AG08395 (cell line): ENCODE results near the gene RTN4IP1.
A peak's percentile ranks its signal among the peaks of the same experiment; 100 is the strongest.
"Not testable (repeated sequence)": the region's sequence is repeated elsewhere in the genome, so short reads cannot be mapped to it uniquely, and the experiment has no call there.

Experiments used
- DNase-seq: peaks from one replicate; pipeline ENCODE4 v3.0.0; 2012; ENCODE audit warnings: mixed read lengths, low spot score

The RTN4IP1 gene

DNA sequence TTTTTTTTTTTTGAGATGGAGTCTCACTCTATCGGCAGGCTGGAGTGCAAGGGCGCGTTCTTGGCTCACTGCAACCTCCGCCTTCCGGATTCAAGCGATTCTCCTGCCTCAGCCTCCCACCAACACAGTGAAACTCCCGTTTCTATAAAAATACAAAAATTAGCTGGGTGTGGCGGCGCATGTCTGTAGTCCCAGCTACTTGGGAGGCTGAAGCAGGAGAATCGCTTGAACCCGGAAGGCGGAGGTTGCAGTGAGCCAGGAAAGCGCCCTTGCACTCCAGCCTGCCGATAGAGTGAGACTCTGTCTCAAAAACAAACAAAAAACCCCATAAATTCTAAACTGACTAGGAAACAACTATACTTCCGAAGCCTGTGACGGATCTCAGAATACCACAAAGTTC lies 1.5 kb downstream of the RTN4IP1 start:
- DNase-seq, result not testable (repeated sequence)

DNA sequence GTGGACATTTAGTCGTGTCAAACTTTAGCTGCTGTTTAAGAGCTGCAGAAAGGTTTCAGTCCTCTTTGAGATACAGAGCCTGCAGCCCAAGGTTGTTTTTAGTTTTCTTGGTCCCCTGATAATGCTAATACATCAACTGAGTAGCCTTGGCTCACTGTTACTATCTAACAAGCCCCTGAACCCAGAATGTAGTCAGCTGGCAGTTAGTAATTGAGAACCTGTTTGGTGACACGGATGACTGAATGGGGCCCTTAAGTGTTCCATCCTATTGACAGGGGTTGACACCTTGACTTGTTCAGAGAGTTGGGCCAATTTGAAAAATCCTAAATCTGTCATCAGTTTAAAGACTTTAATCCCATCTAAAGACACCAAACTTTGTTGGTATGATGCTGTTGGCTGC lies 2.8 kb downstream of the RTN4IP1 start:
- no peak for DNase-seq

DNA sequence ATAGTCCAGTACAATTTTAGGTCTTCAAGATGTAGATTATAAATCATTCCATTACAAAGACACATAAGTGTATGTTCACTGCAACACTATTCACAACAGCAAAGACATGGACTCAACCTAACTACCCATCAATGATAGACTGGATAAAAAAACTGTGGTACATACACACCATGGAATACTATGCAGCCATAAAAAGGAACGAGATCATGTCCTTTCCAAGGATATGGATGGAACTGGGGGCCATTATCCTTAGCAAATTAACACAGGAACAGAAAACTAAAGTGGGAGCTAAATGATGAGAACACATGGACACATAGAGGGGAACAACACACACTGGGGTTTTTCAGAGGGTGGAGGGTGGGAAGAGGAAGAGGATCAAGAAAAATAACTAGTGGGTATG lies 6.3 kb downstream of the RTN4IP1 start:
- no peak for DNase-seq

DNA sequence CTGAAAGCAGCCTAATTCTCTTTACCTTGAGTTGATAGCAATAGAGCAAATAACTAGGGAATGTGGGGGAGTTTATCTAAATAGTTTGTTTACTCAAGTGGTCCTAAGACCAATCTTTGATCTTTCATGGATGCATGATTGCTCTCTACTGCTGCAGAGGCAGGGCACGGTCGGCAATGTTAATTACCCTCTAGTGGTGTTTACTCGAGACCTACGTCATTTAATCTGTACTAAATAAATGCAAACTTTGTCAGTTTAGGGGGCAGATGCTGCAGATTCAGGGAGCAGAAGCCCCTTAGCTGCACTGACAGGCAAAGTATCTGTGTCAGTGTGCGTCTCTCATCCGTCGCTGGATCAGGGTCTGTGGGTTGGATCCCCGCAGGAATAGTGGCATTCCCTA lies 6.9 kb downstream of the RTN4IP1 start:
- DNase-seq, result no peak

DNA sequence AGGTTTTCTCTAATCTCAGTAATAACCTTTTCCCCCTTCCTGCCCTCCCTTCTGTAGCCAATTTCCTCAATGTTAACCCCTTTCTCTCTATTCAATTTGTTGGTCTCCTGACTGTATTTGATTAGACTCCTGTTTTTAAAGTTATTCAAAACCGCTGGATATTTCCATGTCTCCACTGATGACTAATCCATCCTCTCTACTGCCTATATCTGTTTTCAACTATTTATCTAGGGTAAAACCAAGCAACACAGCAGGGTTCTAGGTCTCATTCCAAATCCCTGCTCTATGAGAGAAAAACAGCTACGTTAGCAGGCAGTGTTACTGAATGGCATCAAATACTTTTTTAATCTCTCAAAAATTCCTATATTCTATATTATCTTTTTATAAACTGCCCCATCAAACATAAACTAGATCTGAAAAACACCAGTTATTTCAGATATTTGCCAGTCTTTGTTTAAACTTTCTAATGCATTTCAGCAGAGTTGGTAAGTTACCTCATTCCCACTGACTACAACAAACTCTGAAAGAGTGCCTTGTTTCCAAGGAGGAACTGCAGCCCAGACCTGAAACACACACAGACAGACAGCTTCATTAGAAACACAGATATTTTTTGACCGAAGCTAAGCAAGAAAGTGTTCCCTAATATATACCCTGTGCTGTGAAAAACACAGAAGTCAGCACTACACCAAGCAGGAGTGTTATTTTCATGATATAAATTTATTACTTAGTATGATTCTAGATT lies 8.2 kb downstream of the RTN4IP1 start:
- DNase-seq, result no peak

DNA sequence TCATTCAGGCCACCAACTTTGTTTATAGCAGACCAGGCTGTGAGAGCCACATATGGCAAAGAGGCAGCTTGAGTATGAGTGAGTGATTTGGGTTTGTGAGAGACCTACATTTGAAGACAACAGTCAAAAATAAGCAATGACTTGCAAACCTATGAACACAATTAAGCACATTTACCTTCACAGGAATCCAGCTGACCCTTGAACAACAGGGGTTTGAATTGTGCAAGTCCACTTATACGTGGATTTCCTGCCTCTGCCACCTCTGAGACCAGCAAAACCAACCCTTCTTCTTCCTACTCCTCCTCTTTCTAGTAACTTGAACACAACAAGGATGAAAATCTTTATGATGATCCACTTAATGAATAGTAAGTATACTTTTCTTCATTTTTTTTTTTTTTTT lies 10.1 kb downstream of the RTN4IP1 start:
- no peak for DNase-seq

DNA sequence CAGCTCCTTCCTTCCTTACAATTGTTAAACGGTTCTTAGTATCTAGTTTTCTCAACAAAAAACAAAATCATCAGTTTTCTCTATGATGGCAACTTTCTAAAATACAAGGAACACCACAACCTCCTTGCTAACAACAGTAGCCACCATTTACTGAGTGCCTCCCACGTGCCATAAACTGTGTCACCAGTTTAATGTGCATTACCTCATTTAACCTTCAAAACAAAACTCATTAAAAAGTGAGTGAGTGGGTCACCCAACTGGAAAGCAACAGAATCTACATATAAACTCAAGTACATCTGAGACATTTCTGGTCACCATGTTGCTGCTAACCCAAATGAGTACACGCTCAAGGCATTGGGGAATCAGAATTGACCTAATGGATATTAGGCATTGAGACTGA lies 11.0 kb downstream of the RTN4IP1 start:
- no peak for DNase-seq

DNA sequence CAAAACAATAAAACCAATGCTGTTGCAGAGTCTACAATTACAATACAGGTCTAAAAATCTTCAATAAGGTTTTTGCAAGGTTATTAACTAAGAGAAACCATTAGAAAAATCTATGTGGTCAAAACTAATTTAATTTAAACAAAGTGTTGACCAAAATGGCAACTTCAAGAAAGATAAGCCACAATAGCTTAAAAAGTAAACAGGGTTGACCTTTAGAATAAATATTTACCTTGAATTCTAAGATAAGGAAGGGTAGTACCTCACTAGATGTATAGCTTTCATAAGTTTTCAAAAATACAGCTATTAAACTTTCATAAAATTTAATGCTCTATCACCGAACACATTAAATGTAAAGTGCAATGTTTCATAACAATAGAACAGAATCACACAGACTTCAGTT lies 11.4 kb downstream of the RTN4IP1 start:
- DNase-seq, result no peak

DNA sequence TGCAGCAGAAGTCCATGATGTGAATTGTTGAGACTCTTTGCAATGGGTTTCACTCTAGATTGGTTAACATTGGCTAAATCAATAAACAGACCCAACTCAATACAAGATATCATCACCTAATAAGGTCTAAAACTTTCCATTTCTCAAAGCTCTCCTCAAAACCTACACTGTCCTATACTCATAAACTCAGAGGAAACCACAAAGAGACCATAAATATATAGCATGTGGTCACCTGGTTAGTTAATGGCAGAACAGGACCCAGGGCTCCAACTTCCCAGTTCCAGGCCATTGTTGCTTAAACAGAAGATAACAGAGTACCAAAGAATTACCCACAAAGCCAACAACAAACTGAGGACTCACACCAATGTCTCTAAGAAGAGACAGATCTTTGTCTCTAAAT lies 12.0 kb downstream of the RTN4IP1 start:
- DNase-seq, result no peak

DNA sequence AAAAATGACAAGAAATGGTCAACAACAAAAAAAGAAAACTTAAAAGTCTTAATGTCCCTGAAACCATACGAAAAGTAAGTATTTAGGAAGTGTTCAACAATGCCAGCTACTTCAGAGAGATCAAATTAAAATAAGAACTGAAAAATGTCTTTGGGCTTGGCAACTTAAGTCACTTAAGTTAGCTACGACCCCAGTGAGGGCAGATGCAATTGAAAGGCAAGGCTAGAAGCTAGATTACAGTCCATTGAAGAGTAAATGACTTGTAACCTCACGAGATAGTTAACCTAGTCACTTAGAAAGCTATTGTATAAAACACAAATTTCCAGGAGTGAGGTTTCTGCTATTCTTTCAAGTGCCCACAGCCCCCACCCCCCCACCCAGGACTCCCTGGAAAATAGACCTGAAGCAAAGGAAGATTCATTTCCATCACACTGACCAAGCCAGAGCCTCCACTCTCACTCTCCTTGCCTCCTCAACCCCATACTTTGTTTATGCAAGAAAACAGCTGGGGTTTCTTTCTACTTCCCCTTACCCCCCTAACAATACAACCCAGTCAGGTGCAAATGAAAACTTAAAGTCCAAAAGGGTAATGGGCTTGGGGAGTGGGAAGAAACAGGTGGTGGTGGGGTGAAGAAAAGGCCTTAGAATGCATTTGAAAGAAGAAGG lies 14.6 kb downstream of the RTN4IP1 start:
- DNase-seq, result no peak

DNA sequence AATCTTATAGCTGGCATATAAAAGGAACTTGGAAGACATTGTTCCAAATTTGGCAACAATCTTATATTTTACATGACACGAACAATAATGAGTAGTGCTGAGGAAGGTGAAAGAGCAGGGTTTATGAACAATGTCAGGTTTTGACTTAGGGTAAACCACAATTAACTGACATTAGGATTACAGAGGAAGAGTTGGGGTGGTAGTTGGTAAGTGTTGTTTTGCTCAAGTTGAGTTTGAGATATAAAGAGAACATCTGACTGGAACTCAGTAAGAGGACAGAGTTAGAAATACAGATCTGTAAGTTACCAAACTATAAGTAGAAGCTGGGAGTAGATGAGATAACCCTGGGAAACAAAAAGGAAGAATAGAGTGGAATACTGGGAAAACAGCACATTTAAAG lies 15.1 kb downstream of the RTN4IP1 start:
- DNase-seq, result no peak

DNA sequence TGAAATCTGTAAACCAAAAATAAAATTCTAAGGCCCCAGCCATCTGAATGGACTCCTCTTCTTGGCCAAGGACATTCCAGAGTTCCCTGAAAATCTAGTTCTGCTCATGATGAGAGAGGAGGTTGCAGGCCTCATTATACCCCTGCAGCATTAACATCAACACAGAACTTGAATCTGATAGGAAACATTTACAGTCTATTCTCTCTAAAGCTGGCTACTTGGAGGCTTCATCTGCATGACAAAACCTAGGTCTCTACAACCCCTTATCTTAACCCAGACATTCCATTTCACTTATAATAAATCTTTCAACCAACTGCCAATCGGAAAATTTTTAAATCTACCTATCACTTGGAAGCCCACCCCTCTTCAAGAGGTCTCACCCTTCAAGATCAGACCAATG lies 15.7 kb downstream of the RTN4IP1 start:
- no peak for DNase-seq

DNA sequence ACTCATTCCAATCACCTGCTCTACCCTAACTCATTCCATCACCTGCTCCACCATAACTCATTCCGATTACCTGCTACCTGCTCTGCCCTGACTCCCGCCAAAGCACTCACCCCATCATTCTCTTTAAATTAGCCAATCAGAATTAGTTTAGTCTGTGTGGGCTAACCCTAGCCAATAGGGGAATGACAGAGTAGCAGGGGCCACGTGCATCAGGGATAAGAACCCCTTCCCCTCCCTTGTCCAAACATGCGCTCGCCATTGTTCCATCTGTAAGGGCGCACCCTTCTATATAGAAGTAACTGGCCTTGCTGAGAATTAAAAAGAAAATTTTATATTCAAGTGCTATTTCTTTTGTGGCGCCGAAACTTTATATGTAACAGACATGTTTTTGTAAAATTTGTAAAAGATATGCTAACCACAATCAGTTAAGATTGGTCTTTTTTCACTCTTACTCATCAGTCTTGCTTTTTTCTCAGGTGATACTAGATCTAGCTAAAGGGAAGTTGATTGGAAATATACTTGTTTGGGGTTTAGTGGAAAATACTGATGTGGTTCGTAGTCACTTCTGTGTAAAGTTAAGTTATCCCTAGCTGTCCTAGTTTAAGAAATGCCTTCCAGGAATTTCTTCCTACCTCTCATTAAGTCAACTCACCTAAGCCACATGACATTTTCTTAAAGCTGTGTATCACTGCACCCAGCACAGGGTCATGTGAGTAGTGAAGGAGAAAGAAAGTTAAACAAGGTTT lies 16.5 kb downstream of the RTN4IP1 start:
- no peak for DNase-seq

DNA sequence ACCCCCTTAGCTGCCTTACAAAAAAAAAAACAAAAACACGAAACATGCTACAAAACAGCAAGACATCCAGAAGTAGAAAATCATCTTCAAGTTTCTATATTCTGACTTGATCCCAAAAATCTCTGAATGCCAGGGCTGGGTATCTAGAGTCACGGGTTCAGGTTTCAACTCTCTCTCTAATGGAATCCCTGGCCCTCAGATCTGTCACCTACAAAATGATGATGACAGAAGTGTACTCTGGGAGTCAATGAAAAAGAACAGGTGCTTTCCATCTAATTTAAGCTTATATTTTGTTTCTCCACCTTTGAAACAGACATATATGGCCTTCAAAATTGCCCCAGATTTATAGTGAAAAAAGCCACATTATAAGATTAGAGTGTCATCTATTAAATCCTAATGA lies 18.3 kb downstream of the RTN4IP1 start:
- no peak for DNase-seq

DNA sequence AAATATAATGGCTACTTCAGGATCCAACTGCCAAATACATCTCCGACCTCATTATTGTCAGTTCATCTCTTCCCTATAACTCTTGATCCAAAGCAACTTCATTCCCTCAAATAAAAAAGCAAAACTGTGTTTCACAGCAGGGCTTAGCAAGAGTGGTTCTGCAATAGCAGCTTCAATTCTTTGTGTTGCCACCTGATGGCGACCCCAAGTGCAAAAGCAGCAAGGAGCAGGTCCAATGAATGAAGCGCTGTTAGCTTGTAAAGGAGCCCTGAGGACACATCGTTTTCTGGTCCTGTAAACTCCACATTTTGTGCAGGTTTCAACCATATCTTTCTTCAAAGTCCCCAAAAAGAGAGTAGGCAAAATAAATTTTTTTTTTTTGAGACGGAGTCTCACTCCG lies 19.6 kb downstream of the RTN4IP1 start:
- DNase-seq, result peak; percentile 30

DNA sequence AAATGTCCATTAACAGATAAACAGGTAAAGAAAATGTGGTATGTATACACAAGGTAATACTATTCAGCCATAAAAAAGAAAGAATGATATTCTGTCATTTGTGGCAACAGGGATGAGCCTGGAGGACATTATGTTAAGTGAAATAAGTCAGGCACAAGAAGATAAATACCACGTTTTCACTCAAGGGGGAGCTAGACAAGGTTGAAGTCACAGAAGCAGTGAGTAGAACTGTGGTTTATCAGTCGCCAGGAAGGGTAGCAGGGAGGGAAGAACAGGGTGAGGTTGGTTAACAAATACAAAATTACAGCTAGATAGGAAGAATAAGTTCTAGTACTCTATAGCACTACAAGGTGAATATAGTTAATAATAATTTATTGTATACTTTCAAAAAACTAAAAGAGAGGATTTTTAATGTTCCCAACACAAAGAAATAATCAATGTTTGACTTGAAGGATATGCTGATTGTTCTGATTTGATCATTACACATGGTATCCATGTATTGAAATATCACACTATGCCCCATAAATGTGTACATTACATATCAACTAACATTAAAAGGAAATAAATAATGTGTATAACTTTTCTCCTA lies 21.1 kb downstream of the RTN4IP1 start:
- peak; percentile 60 for DNase-seq

DNA sequence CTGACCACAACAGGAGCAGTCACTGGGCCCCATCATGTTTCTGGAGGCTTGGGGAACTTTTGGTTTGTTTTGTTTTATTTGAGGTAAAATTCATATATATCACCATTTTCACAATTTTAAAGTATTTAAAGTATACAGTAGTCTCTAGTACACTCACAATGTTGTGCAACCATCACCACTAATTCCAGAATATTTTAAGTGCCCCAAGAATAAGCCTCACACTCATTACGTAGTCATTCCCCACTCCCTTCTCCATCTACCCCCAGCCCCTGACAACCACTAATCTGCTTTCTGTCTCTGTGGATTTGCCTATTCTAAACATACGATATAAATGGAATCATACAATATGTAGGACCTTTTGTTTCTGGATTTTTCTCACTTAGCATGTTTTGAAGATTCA lies 29.0 kb downstream of the RTN4IP1 start:
- no peak for DNase-seq

DNA sequence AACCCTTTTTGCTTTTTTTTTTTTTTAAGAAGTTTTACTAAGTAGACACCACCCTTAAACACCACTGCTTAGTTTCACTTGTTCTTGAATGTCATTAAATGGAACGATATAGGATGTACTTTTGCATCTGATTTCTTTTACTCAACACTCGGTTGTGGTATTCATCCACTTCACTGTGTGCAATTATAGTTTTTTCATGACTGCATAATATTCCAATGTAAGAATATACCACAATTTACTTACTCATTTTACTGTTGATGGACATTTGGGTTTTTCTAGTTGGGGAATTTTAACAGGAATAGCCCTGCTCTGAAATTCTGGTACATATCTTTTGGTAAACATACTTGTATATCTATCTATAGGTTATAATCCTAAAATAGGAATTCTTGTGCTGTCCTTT lies 29.9 kb downstream of the RTN4IP1 start:
- DNase-seq, result no peak

DNA sequence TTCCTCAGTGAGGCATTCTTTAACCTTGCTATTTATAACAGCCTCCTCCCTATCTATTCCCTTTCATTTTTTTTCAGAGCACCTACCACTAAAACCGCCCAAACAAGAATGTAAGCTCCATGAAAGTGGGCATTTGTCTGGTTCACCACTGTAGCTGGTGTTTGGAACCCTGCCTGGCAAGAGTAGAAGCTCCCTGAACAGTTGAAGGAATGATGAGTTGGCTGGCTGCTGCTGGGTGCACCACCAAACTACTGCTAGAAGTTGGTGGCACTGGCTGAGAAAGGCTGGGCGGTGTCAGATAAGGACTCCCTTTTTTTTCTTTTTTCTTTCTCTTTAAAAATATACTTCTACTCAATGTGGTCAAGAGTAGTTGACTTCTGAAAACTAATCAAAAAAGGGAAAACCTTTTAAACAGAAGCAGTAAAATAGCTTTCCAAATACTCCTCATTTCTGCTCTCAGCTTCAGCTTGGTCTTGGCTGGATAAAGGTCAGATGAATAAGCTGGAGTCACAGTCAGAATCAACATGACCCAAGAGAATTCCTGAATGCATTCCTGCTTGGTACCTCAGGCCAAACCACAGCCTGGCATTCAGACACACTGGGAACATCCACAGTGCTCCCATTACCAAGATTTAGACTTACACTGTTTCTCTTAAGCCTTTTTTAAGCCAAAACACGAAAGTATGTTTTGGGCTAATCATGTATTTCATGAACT lies 38.0 kb downstream of the RTN4IP1 start:
- peak; percentile 92 for DNase-seq

DNA sequence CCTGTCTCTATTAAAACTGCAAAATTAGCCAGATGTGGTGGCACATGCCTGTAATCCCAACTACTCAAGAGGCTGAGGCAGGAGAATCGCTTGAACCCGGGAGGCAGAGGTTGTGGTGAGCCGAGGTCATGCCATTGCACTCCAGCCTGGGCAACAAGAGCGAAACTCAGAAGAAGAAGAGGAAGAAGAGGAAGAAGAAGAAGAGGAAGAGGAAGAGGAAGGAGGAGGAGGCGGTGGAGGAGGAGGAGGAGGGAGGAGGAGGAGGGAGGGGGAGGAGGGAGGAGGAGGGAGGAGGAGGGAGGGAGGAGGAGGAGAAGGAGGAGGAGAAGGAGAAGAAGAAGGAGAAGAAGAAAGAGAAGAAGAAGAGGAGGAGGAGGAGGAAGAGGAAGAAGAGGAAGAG lies 40.4 kb downstream of the RTN4IP1 start:
- not testable (repeated sequence) for DNase-seq

DNA sequence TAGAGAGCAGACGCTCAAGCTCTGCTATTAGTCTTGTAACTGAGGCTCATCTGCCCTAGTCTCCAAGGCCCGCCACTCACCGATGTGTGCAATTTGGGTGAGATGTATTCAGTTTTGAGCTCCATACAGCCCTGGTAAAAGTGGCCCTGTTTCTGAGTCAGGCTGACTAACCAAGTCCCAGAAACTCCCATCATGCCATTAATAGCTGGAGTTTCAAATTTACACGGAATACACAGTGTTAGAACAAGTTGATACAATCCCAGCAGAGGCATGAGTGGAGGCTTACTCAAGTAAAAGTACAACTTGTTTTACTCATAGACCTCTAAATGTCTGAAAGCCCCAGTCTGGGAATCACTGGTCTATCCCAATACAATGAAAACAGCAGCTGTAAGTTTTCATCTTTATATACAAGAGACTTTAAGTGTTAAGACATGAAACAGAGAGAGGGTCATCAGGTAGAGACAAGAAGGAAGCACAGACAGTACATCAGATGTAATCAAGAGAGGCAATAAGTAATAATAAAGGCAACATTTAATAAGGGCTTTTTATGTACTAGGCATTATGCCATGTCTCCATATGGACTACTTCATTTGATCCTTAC lies 42.4 kb downstream of the RTN4IP1 start:
- no peak for DNase-seq

DNA sequence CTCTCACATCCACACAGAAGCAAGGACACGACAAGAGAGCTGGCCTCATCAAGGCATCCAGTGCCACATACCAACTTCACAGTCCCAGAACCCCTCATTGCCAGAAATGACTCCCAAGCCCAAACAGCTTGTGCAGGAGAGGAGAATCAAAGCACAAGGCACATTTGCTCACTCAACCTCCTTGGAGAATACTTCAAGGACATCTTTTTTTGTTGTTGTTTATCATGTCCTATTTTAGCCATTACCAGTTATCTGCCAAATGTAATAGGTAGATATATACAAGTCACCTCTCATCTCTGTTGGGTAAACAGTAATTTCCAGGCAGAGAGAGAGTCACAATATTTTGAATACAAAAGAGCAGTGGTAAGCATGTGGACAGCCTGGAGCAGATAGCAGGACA lies 47.8 kb downstream of the RTN4IP1 start:
- DNase-seq, result no peak
